Osteocyte (in vitro differentiated cells): ENCODE data around the gene ENG. TPM values are rescaled to one million over a fixed set of nuclear protein-coding genes. Genes with fewer than 3 reads are reported as not detected.

Experiments
- DNase-seq: peaks from one replicate; pipeline ENCODE4 v3.0.0; 2021; ENCODE audit warnings: mixed read lengths; ENCODE audit not compliant: unreplicated experiment; ENCODE audit errors: extremely low spot score
- H3K27ac Mint-ChIP-seq: one replicate; pipeline ENCODE4 v1.8.0; 2021; ENCODE audit warnings: mild to moderate bottlenecking, mixed read lengths; ENCODE audit not compliant: unreplicated experiment
- H3K27me3 Mint-ChIP-seq: one replicate; pipeline ENCODE4 v1.8.0; 2021; ENCODE audit warnings: mixed read lengths; ENCODE audit not compliant: unreplicated experiment
- H3K36me3 Mint-ChIP-seq: one replicate; pipeline ENCODE4 v1.8.0; 2021; ENCODE audit warnings: mixed read lengths; ENCODE audit not compliant: unreplicated experiment
- H3K4me1 Mint-ChIP-seq: one replicate; pipeline ENCODE4 v1.8.0; 2021; ENCODE audit warnings: mixed read lengths; ENCODE audit not compliant: unreplicated experiment
- H3K4me3 Mint-ChIP-seq: one replicate; pipeline ENCODE4 v1.8.0; 2021; ENCODE audit warnings: mild to moderate bottlenecking, moderate library complexity, mixed read lengths; ENCODE audit not compliant: unreplicated experiment
- H3K9me3 Mint-ChIP-seq: one replicate; pipeline ENCODE4 v1.8.0; 2021; ENCODE audit warnings: mixed read lengths; ENCODE audit not compliant: unreplicated experiment
- total RNA-seq: library from RNA; stranded (reverse); gene quantifications from 2 replicates; pipeline ENCODE4 v1.2.1, GENCODE V29; 2021
- TF ChIP-seq, protein P1 (sequence below): fragments of 200-600 bp; sonication (generic); IDR thresholded peaks from 2 replicates; pipeline ENCODE4 v1.5.0; 2021; ENCODE audit warnings: antibody characterized with exemption, mild to moderate bottlenecking, moderate library complexity

Gene ENG
- total RNA-seq, 1 donor from 2014 or later: 143 TPM

DNA sequence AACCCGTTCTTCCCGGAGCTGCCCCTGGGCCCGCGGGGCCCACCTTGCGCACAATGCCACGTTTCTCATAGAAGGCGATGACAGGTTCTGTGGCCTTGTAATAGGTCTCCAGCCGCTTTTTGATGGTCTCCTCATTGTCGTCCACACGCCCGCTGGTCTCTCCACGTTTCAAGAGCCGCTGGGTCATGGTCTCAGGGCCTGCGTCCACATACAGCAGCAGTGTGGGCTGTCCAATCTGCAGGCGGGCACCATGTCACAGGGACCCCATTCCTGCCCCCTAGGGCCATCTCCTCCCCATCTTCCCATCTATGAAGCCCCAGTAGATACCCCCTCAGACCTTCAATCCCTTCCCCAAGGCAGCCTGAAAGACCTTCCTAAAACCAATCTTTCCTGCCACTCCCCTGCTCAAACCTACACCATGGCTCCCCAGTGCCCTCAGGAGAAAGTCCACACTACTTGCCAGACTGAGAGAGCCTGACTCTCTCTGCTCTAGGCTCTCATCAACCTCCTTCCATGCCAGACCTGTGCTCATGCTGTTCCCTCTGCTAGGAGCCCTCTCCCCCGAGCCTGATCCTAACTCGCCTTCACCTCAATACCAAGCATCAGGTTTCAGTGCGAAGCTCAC is 13.9 kb upstream of the ENG start:
- TF ChIP-seq, protein P1, sequence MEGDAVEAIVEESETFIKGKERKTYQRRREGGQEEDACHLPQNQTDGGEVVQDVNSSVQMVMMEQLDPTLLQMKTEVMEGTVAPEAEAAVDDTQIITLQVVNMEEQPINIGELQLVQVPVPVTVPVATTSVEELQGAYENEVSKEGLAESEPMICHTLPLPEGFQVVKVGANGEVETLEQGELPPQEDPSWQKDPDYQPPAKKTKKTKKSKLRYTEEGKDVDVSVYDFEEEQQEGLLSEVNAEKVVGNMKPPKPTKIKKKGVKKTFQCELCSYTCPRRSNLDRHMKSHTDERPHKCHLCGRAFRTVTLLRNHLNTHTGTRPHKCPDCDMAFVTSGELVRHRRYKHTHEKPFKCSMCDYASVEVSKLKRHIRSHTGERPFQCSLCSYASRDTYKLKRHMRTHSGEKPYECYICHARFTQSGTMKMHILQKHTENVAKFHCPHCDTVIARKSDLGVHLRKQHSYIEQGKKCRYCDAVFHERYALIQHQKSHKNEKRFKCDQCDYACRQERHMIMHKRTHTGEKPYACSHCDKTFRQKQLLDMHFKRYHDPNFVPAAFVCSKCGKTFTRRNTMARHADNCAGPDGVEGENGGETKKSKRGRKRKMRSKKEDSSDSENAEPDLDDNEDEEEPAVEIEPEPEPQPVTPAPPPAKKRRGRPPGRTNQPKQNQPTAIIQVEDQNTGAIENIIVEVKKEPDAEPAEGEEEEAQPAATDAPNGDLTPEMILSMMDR: no peak
- DNase-seq: no peak
- Mint-ChIP-seq H3K4me1 (no peaks in the 10 kb centered on the region), H3K27me3 (no peaks in the 10 kb centered on the region), H3K27ac (no peak overlapping the region), H3K4me3 (no peak overlapping the region), H3K36me3 (peaks cover 21% of the 10 kb centered on the region), H3K9me3 (no peaks in the 10 kb centered on the region)

DNA sequence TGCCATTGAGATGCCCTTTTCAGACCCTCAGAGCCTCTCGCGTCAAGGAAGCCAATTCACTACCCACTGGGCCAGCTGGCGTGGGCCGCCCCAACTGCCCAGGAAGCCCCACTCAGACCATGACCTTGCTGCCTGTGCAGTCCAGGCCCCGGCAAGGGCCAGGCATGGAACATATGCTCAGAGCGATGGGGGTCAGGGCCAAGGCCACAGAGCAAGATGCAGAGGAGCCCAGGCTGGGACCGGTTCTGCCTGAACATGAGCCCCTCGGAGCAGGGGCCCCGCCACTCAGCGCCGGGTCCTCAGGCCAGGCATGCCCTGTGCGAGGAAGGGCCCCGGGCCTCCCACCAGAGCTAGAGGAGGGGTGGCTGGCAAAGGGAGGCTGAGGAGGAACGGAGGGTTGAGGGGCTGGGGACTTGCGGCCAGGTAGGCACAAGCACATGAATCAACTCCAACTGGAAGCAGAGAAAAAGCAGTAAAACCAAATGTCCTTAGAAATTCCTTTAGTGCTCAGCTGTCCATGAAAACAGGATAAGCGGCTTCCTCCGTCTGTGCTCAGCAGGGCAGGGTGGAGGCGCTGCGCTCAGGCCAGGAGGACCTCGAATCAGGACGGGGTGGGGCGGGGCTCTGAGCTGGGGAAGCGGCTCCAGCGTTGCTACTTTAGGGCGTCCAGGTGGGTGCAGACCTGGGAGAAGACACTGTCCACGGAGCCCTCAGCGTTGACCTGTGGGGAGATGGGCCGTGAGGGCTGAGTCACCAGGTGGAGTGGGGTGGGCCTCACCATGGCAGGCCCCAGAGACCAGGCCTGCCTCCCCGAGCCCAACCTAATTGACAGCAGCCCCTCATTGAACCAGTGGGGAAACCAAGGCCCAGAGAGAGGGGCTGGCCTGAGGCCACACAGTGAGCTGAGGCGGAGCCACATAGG is 13.2 kb upstream of the ENG start:
- Mint-ChIP-seq H3K4me1 (no peaks in the 10 kb centered on the region), H3K9me3 (no peaks in the 10 kb centered on the region), H3K27me3 (no peaks in the 10 kb centered on the region), H3K4me3 (no peak overlapping the region), H3K36me3 (peaks cover 21% of the 10 kb centered on the region), H3K27ac (no peak overlapping the region)
- DNase-seq: no peak
- TF ChIP-seq, protein P1: no peak

DNA sequence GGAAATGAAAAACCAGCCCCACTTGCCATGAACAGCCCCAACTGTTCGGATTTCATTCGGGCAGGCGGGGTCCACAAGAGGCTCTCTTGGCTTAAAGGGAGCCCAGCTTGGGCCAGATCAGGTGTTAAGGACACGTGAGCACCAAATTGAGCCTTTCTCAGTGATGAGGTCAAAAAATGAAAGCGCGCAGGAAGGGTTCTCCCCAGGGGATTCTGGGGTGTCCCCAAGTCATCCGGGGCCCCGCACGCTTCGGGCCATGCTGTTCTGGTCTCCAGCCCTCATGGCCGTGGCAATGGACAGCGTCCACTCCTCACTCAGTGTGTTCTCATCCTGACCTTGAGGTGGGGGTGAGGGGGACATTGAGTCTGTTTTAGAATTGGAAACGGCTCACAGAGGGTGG is 12.1 kb upstream of the ENG start:
- DNase-seq: no peak
- Mint-ChIP-seq H3K27ac (no peak overlapping the region), H3K27me3 (no peaks in the 10 kb centered on the region), H3K4me1 (peaks cover 3% of the 10 kb centered on the region), H3K4me3 (no peak overlapping the region), H3K36me3 (peaks cover 17% of the 10 kb centered on the region), H3K9me3 (no peaks in the 10 kb centered on the region)
- TF ChIP-seq, protein P1: no peak

DNA sequence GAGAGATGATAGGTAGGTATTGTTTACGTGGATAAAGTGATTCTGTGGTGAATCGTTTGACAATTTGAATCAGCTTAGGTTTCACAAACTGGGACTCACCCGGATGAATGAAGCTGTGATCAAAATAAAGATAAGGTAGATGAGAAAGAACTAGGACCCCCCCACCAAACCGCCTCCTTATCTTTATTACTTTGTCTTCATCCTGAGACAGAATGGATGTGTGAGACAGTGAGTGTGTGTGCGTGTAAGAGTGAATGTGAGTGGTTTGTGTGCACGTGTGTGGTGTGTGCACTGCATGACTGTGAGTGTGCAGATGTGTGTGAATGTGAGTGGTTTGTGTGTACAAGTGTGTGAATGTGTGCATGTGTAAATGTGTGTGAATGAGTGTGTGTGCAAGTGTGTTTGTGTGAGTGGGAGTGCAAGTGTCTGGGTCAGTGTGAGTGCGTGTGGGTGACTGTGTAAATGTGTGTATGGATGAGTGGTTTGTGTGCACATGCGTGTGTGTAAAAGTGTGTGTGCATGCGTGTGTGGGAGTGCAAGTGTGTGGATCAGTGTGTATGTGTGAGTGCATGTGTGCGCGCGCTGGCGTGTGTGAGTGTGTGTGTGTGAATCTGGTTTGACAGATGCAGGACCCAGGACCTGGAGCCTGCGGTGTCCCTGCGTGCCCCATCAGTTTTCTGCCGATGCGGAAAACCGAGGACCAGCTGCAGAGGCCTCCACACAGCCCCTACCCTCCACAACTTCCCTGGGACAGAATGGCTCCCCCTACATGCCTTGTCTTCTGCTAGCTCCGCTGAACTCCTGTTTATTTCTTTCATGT is 11.4 kb upstream of the ENG start:
- H3K27me3 Mint-ChIP-seq: no peaks in the 10 kb centered on the region
- no peak overlapping the region for H3K4me3 Mint-ChIP-seq
- H3K36me3 Mint-ChIP-seq: peaks cover 14% of the 10 kb centered on the region
- peaks cover 3% of the 10 kb centered on the region for H3K4me1 Mint-ChIP-seq
- H3K27ac Mint-ChIP-seq: no peak overlapping the region
- H3K9me3 Mint-ChIP-seq: no peaks in the 10 kb centered on the region
- TF ChIP-seq, protein P1: no peak
- DNase-seq: no peak
